ENCODE data around the gene KCNIP2.

The KCNIP2 gene

DNA sequence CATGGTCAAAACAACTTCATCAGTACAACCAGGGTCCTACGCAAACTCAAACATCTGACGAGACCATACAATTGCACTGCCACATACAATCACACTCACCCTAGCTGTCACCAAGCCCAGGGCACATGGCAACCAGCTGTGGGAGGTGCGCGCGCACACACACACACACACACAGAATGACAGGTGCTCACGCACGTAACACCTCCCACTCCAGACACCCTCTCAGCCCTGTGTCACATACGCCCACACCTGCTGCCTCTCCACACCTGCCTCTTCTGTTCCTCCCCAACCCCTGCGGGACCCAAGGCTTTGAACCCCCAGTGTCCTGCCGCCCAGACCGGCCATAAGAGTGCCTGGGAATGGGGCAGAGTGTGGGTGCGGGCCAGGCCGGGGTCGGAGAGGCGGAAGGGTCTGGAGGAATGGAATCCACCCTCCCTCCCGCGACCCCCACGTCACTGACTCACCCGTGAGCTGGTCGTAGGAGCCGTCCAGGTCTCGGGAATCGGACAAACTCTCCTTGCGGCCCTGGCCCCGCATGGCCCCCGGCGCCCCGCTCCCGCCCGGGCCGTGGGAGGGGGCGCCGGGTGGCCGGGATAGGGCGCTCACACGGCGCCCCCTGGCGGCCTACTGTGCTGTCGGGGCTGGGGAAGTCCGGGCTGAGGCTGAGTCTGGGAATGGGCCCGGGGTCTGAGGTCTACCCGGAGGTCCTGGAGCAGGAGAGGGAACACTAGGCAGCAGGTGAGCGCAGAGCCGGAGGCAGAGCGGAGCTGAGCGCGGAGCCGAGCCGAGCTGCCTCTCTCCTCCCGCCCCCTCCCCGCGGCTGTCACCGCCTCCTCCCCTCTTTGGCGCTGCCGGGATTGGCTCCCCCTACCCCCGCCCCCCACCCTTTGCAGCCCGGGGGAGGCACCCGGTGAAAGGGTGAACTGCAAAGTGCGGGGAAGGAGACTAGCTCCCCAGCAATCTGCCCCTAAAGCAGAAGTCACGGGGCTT is at the start of gene KCNIP2:
Gene KCNIP2, minus strand, starts transcription at position 769 of the 990 bp plus-strand sequence. Its CDS starts 232 bp downstream, at position 537.
- TF ChIP-seq, protein P1, sequence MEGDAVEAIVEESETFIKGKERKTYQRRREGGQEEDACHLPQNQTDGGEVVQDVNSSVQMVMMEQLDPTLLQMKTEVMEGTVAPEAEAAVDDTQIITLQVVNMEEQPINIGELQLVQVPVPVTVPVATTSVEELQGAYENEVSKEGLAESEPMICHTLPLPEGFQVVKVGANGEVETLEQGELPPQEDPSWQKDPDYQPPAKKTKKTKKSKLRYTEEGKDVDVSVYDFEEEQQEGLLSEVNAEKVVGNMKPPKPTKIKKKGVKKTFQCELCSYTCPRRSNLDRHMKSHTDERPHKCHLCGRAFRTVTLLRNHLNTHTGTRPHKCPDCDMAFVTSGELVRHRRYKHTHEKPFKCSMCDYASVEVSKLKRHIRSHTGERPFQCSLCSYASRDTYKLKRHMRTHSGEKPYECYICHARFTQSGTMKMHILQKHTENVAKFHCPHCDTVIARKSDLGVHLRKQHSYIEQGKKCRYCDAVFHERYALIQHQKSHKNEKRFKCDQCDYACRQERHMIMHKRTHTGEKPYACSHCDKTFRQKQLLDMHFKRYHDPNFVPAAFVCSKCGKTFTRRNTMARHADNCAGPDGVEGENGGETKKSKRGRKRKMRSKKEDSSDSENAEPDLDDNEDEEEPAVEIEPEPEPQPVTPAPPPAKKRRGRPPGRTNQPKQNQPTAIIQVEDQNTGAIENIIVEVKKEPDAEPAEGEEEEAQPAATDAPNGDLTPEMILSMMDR (IDR thresholded peaks at IDR 0.05; ENCODE audit: borderline replicate concordance, insufficient read depth, low read depth, low read length), result peak; percentile 79
- peak within 1 kb of the TSS; percentile 53 for H3K4me3 ChIP-seq (ENCODE audit: low read depth, low read length)

- no peak overlapping the region for H3K4me3 ChIP-seq (ENCODE audit: low read depth, low read length)
- TF ChIP-seq, protein P1 (IDR thresholded peaks at IDR 0.05; ENCODE audit: borderline replicate concordance, insufficient read depth, low read depth, low read length), result no peak
Measured at GRCh38 chr10:101892782-101893391, 49.3 kb upstream of the KCNIP2 start.

DNA sequence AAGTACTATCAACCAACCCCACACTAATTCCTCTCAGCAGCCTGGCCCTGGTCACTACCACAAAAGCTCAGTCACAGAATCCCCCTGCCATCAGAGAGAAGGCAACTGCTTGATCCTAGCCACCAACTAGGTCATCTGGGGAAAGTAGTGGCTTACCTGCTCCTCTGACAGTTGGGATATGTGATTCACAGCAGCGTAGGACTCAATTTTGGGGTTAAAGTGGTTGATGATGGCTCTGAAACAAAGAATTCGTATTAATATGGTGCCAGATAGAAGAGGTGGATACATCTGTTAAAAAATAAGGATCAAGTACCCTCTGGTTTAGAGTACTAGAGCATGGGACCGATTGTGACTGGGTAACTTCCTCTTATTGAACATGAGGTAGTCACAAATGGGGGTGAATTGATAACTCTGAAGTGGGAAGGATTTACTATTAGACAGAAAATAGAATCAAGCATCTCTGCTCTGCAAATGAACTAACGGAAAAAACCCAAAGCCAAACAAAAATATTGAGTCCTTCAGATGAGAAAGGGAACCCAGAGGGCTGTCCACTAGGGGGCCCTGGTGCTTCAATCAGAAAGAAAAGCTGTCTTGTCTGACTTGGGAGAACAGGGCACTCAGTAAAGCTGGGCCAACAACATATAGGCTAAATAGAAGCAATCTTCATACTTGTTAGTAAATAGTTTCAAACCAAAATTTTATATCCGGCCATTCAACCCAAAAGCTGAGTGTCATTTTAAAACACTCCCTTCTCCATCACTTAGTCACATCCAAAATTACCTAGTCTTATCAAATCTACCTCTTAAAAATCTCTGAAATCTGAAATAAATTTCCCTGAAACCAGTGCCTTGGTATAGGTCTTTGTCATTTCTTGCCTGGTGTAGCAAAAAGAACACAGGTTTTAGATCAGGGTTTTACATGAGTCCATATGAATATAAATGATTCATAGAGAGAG is 45.9 kb upstream of the KCNIP2 start:
- TF ChIP-seq, protein P1 (IDR thresholded peaks at IDR 0.05; ENCODE audit: borderline replicate concordance, insufficient read depth, low read depth, low read length), result peak; percentile 75
- H3K4me3 ChIP-seq (ENCODE audit: low read depth, low read length), result no peak overlapping the region

DNA sequence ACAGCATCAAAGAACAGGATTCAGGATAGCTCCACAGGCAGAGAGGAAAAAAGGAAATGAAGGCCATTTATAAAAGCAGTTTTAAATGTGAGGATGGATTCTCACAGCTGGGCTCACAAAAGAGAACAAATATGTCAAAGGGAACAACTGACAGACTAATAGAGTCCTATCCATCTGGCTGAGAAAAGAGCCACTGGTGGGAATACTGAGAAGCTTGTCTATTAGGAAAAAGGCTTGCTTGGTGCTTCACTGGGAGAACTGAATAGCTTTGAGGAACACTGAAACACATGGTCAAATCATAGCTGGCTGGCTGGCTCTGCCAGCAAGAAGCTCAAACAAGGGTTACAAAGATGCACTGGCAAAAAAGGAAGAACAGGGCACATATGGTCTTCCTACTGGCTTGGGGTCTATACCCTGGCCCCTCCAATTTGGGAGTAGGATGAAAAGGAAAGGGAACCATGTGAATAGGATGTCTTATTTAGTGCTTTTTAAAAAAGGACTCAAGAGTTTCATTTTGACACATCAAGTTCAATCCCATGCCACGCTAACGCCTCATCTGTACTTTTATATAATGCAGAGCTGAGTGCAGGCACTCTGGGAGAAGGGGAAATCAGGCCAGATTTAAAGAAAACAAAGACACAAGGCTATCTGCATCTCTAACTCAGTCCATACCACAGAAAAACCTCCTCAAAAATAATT is 44.8 kb upstream of the KCNIP2 start:
- H3K4me3 ChIP-seq (ENCODE audit: low read depth, low read length), result no peak overlapping the region
- TF ChIP-seq, protein P1 (IDR thresholded peaks at IDR 0.05; ENCODE audit: borderline replicate concordance, insufficient read depth, low read depth, low read length), result no peak

GRCh38 chr10:101887775-101888174 is 44.2 kb upstream of the KCNIP2 start:
- no peak overlapping the region for H3K4me3 ChIP-seq (ENCODE audit: low read depth, low read length)
- TF ChIP-seq, protein P1 (IDR thresholded peaks at IDR 0.05; ENCODE audit: borderline replicate concordance, insufficient read depth, low read depth, low read length), result no peak

Measured in GM12875 (cell line).